G401 (cell line): Measurements from ENCODE around the gene ESR1. TPM values are rescaled to one million over a fixed set of nuclear protein-coding genes. Genes with fewer than 3 reads are reported as not detected.
"Not testable (repeated sequence)": the region's sequence is repeated elsewhere in the genome, so short reads cannot be mapped to it uniquely, and the experiment has no call there.

ENCODE experiments used
- DNase-seq: peaks from one replicate; pipeline ENCODE4 v3.0.0-alpha.2; 2015; ENCODE audit warnings: low spot score
- in situ Hi-C: cut with HindIII; loops from 2 replicates; pipeline ENCODE4 v1.10.0; 2016; ENCODE audit warnings: low sequenced_read_pairs, mixed read lengths
- total RNA-seq: library from RNA; depleted of rRNA; stranded (reverse); fragments of >200 nt; shearing (Covaris generic); gene quantifications from 2 replicates; pipeline ENCODE4 v1.2.3, GENCODE V29; 2014

ESR1 gene
- total RNA-seq, 1 experiment from 2014 or later: not detected

DNA sequence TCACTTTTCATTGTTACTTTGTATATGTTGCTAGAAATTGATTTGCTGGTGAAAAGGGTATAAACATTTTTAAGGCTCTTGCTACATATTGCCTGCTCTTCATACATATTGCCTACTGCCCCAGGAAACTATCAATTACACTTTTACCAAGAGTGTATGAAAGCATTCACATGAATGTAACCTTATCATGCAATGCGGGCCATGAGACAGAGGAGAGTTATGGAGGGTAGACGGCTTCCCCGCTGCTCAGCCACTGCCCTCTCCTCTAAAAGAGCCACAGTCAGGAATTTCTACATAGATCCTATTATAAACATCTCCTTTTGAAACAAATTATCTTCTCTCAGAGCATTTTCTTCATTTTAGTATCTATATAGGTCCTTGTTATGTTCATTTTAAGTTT is 264.4 kb downstream of the ESR1 start:
- in situ Hi-C loops: no loop called here
- DNase-seq: no peak

DNA sequence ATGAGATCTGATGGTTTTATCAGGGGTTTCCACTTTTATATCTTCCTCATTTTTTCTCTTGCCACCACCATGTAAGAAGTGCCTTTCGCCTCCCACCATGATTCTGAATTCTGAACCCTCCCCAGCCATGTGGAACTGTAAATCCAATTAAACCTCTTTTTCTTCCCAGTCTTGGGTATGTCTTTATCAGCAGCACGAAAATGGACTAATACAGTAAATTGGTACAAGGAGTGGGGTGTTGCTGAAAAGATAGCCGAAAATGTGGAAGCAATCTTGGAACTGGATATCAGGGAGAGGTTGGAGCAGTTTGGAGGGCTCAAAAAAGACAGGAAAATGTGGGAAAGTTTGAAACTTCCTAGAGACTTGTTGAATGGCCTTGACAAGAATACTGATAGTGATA is 268.8 kb downstream of the ESR1 start:
- DNase-seq, in situ Hi-C loops: not testable (repeated sequence)

DNA sequence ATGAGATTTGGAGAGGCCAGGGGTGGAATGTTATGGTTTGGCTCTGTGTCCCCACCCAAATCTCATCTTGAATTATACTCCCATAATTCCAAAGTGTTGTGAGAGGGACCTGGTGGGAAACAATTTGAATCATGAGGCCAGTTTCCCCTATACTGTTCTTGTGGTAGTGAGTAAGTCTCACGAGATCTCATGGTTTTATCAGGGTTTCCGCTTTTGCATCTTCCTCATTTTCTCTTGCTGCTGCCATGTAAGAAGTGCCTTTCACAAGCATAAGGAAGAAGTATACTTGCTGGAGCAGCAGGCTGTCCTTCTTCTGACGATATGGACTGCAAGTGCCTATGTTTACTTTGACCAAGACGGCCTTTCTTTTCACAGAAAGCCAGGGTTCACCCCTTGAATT is 270.5 kb downstream of the ESR1 start:
- DNase-seq: no peak
- in situ Hi-C loops: no loop called here

DNA sequence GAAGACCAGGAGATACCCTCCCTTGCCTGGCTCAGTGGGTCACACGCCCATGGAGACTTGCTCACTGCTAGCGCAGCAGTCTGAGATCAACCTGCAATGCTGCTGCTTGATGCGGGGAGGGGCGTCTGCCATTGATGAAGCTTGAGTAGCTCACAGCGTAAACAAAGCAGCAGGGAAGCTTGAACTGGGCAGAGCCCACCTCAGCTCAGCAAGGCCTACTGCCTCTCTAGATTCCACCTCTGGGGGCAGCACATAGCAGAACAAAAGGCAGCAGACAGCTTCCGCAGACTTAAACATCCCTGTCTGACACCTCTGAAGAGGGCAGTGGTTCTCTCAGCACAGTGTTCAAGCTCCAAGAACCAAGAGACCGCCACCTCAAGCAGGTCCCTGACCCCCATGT is 271.3 kb downstream of the ESR1 start:
- in situ Hi-C loops: no loop called here
- no peak for DNase-seq

DNA sequence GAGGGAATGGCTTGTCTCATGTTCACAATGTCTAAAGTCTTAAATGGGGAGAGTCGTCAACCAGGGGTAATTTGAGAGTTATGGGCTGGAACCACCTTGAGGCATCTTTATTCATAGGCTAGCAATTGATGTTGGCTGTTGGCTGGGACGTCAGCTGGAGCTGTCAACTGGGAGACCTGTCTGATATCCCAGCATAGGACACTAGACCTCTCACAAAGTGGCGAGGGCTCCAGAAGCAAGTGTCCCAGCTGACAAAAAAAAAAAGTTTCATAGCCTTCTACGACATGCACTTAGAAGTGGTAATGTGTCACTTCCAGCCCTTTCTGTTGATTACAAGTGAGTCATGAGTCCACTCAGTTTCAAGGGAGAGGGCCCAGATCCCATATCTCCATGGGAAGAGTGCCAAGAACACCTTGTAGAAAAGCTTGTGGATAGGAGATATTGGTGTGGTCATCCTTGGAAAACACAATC is 278.0 kb downstream of the ESR1 start:
- DNase-seq: no peak
- in situ Hi-C loops: no loop called here

GRCh38 chr6:152086223-152086873 is 278.9 kb downstream of the ESR1 start:
- in situ Hi-C loops: no loop called here
- no peak for DNase-seq

DNA sequence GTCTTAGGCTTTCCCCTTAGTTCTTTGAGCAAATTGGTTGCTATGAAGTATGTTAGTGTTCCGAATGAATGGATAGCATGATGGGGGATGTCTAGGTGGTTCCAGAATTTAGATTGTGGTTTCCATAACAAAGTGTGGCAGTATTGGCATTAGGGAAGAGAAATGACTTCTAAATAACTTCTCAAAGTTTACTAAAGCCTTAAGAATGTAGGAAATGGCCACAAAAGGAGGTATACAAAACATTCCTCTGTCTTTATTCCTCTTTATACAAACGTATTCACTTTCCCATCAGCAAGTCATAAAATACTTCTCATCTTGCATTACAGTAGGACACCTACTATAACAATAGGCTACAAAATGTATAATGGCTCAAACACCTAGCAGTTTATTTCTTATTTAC is 279.6 kb downstream of the ESR1 start:
- DNase-seq: no peak
- in situ Hi-C loops: no loop called here

GRCh38 chr6:152087701-152088100 is 280.2 kb downstream of the ESR1 start:
- in situ Hi-C loops: no loop called here
- DNase-seq: peak; percentile 5

DNA sequence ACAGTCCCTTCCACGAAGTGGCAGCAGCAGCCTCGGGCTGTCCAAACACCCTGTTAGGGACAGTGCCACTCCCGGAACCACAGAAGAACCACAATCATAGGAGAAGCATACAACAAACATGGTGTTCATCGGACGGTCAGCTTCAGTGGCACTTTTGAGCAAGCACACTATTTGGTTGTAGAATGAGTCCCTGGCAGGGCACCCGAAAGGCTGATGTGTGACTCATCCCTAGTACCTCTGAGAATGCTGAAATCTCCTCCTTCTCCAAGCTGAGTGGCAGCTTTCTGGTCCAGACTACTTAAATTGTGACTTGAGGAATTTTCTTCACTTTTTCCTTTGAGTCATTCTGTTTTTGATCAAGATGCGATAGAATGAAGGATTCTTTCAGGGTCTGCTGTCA is 282.5 kb downstream of the ESR1 start:
- in situ Hi-C loops: no loop called here
- DNase-seq: no peak

DNA sequence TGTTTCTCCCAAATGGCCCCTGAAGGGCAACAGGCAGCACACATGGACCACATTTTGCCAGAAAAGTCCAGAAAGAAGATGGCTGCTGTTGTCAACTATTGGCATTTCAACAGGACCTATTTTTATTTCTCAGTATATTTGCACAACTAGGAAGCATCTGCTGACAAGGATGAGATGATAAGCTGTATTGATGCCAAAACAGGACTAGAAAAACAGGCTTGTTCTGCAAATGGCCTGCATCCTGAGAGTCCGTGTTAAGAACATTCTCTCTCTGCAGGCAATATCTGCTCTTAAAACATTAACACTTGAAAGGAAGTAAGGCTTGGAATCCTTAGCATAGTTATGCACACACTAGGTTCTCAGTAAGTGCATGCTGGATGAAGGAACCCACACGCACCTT is 283.7 kb downstream of the ESR1 start:
- in situ Hi-C loops: no loop called here
- peak; percentile 35 for DNase-seq

GRCh38 chr6:152091851-152092341 is 284.4 kb downstream of the ESR1 start:
- in situ Hi-C loops: no loop called here
- DNase-seq: no peak

- DNase-seq: no peak
- in situ Hi-C loops: no loop called here
These were observed 286.2 kb downstream of the ESR1 start for GRCh38 chr6:152093711-152094110.

DNA sequence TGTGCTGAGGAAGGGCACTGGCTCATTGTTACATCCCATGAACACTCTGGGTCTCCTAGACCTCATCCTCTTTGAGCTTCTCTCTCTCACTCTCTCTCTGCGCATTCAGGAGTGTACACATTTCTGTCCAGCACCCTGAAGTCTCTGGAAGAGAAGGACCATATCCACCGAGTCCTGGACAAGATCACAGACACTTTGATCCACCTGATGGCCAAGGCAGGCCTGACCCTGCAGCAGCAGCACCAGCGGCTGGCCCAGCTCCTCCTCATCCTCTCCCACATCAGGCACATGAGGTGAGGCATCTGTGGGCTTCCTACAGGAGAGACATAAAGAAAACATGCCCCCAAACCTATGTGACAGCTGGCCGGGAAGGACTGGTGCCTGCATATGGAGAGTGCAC is 286.8 kb downstream of the ESR1 start:
- no peak for DNase-seq
- in situ Hi-C loops: no loop called here

GRCh38 chr6:152094992-152095592 is 287.6 kb downstream of the ESR1 start:
- DNase-seq: no peak
- in situ Hi-C loops: no loop called here

GRCh38 chr6:152096863-152097496 is 289.5 kb downstream of the ESR1 start:
- in situ Hi-C loops: no loop called here
- DNase-seq: no peak

DNA sequence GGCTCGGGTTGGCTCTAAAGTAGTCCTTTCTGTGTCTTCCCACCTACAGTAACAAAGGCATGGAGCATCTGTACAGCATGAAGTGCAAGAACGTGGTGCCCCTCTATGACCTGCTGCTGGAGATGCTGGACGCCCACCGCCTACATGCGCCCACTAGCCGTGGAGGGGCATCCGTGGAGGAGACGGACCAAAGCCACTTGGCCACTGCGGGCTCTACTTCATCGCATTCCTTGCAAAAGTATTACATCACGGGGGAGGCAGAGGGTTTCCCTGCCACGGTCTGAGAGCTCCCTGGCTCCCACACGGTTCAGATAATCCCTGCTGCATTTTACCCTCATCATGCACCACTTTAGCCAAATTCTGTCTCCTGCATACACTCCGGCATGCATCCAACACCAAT is 291.2 kb downstream of the ESR1 start:
- in situ Hi-C loops: no loop called here
- no peak for DNase-seq

- in situ Hi-C loops: no loop called here
These were observed 292.1 kb downstream of the ESR1 start for GRCh38 chr6:152099446-152100182.

DNA sequence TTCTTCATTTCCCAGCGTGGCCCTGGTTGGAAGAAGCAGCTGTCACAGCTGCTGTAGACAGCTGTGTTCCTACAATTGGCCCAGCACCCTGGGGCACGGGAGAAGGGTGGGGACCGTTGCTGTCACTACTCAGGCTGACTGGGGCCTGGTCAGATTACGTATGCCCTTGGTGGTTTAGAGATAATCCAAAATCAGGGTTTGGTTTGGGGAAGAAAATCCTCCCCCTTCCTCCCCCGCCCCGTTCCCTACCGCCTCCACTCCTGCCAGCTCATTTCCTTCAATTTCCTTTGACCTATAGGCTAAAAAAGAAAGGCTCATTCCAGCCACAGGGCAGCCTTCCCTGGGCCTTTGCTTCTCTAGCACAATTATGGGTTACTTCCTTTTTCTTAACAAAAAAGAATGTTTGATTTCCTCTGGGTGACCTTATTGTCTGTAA is 292.7 kb downstream of the ESR1 start:
- no peak for DNase-seq
- in situ Hi-C loops: no loop called here

More at GRCh38 chr6:152099446-152100182, 292.1 kb downstream of the ESR1 start:
- DNase-seq: no peak

GRCh38 chr6:152107973-152108372 is 300.5 kb downstream of the ESR1 start:
- in situ Hi-C loops: no loop called here

More at GRCh38 chr6:152107973-152108372, 300.5 kb downstream of the ESR1 start:
- DNase-seq: no peak
